Omental fat pad (tissue), 4 donors: Measurements from ENCODE around the gene TTF2. TPM values are rescaled to one million over a fixed set of nuclear protein-coding genes. Genes with fewer than 3 reads are reported as not detected.

ENCODE experiments used
- ATAC-seq: fragments of 150-250 bp; one replicate; pipeline ENCODE4 v1.9.1; 2016; ENCODE audit warnings: mild to moderate bottlenecking, moderate library complexity; ENCODE audit not compliant: low FRiP score
- DNase-seq: peaks from one replicate; pipeline ENCODE4 v3.0.0-alpha.2; 2019; ENCODE audit warnings: low spot score
- CTCF ChIP-seq, 3 donors: fragments of 450-650 bp; IDR thresholded peaks; one replicate each; pipeline ENCODE4 v1.5.1; 2016 to 2017; ENCODE audit warnings: antibody characterized with exemption in 3 of 3, mild to moderate bottlenecking in 3 of 3, moderate library complexity in 2 of 3
- total RNA-seq, 4 donors: library from RNA; depleted of rRNA; stranded (reverse); fragments of >200 nt; gene quantifications; one replicate each; pipeline ENCODE4 v1.1.0, GENCODE V29; 2016

TTF2 gene
- total RNA-seq, result 10 to 100 TPM in 3 of 4 donors, 1 to 10 TPM in 1; 9.0 to 16.9 (median 13.8) TPM

GRCh38 chr1:117059678-117060440 lies at the start of gene TTF2:
TTF2 (plus strand) TSS chr1:117060326; CDS start chr1:117060347, 21 bp downstream.
- DNase-seq (peak; percentile 78), ATAC-seq (peak; percentile 99)
- no peak for TF ChIP-seq CTCF (IDR thresholded peaks at IDR 0.05)

- no peak for TF ChIP-seq CTCF (IDR thresholded peaks at IDR 0.05)
- ATAC-seq (no peak), DNase-seq (no peak)
Measured at GRCh38 chr1:117011334-117011733, 48.8 kb upstream of the TTF2 start.

- TF ChIP-seq CTCF (IDR thresholded peaks at IDR 0.05), result no peak
- no peak for DNase-seq
- ATAC-seq, result no peak
Measured at GRCh38 chr1:117013309-117013858, 46.7 kb upstream of the TTF2 start.

GRCh38 chr1:117014209-117014608 lies 45.9 kb upstream of the TTF2 start:
- ATAC-seq, result no peak
- TF ChIP-seq CTCF (IDR thresholded peaks at IDR 0.05), result no peak

GRCh38 chr1:117015724-117016123 lies 44.4 kb upstream of the TTF2 start:
- no peak for ATAC-seq
- DNase-seq, result no peak
- TF ChIP-seq CTCF (IDR thresholded peaks at IDR 0.05), result no peak

More at GRCh38 chr1:117014209-117014608, 45.9 kb upstream of the TTF2 start:
- DNase-seq, result no peak

- no peak for DNase-seq
- no peak for TF ChIP-seq CTCF (IDR thresholded peaks at IDR 0.05)
- no peak for ATAC-seq
Measured at GRCh38 chr1:117017062-117017461, 43.1 kb upstream of the TTF2 start.

- no peak for TF ChIP-seq CTCF (IDR thresholded peaks at IDR 0.05)
- ATAC-seq (no peak), DNase-seq (no peak)
Measured at GRCh38 chr1:117017648-117018047, 42.5 kb upstream of the TTF2 start.
